Dedifferentiated amniotic fluid mesenchymal stem cell (primary cell): ENCODE results near the gene ACTR3.
"Not testable (repeated sequence)": the region's sequence is repeated elsewhere in the genome, so short reads cannot be mapped to it uniquely, and the experiment has no call there.

Experiments
- DNase-seq: peaks from one replicate; pipeline ENCODE4 v3.0.0-alpha.2; 2016; ENCODE audit errors: extremely low spot score

Gene ACTR3

GRCh38 chr2:113889471-113890252, at the start of gene ACTR3:
Gene ACTR3 (plus strand): TSS chr2:113890089. CDS start chr2:113890280, 191 bp downstream.
- DNase-seq = peak; percentile 98

GRCh38 chr2:113840518-113840917, 49.4 kb upstream of the ACTR3 start:
- no peak for DNase-seq

GRCh38 chr2:113842919-113843736, 46.8 kb upstream of the ACTR3 start:
- peak; percentile 86 for DNase-seq

- DNase-seq = not testable (repeated sequence)
Observed at GRCh38 chr2:113843737-113844050, 46.2 kb upstream of the ACTR3 start.

- no peak for DNase-seq
Observed at GRCh38 chr2:113845261-113845660, 44.6 kb upstream of the ACTR3 start.

- DNase-seq = not testable (repeated sequence)
Observed at GRCh38 chr2:113845796-113846195, 44.1 kb upstream of the ACTR3 start.

- no peak for DNase-seq
Observed at GRCh38 chr2:113846429-113846828, 43.5 kb upstream of the ACTR3 start.

- no peak for DNase-seq
Observed at GRCh38 chr2:113847144-113847543, 42.7 kb upstream of the ACTR3 start.

- no peak for DNase-seq
Observed at GRCh38 chr2:113848758-113849415, 41.0 kb upstream of the ACTR3 start.

GRCh38 chr2:113850687-113851086, 39.2 kb upstream of the ACTR3 start:
- DNase-seq = no peak

- DNase-seq = no peak
Observed at GRCh38 chr2:113851640-113852039, 38.2 kb upstream of the ACTR3 start.

GRCh38 chr2:113854208-113854607, 35.7 kb upstream of the ACTR3 start:
- DNase-seq = no peak

- no peak for DNase-seq
Observed at GRCh38 chr2:113854970-113855740, 34.7 kb upstream of the ACTR3 start.

GRCh38 chr2:113857464-113857863, 32.4 kb upstream of the ACTR3 start:
- DNase-seq = no peak

GRCh38 chr2:113858764-113859163, 31.1 kb upstream of the ACTR3 start:
- peak; percentile 40 for DNase-seq

- no peak for DNase-seq
Observed at GRCh38 chr2:113861740-113862139, 28.1 kb upstream of the ACTR3 start.

- no peak for DNase-seq
Observed at GRCh38 chr2:113863144-113863543, 26.7 kb upstream of the ACTR3 start.

GRCh38 chr2:113867571-113867970, 22.3 kb upstream of the ACTR3 start:
- no peak for DNase-seq

GRCh38 chr2:113869253-113869652, 20.6 kb upstream of the ACTR3 start:
- no peak for DNase-seq

GRCh38 chr2:113872201-113872600, 17.7 kb upstream of the ACTR3 start:
- peak; percentile 40 for DNase-seq

- no peak for DNase-seq
Observed at GRCh38 chr2:113873867-113874266, 16.0 kb upstream of the ACTR3 start.

GRCh38 chr2:113875135-113875534, 14.8 kb upstream of the ACTR3 start:
- no peak for DNase-seq
